Endometrial microvascular endothelial cells (primary cell): ENCODE results near the gene MAP3K14. TPM values are rescaled to one million over a fixed set of nuclear protein-coding genes. Genes with fewer than 3 reads are reported as not detected.
"Not testable (repeated sequence)": the region's sequence is repeated elsewhere in the genome, so short reads cannot be mapped to it uniquely, and the experiment has no call there.

Experiments used
- in situ Hi-C: cut with HindIII; loops from 2 replicates; pipeline ENCODE4 v1.10.0; 2017; ENCODE audit warnings: low sequenced_read_pairs, low pct_unique_long_range_greater_than_20kb; ENCODE audit errors: inconsistent ontology term
- total RNA-seq: library from RNA; depleted of rRNA; stranded (reverse); fragments of >200 nt; gene quantifications from one replicate; pipeline ENCODE4 v1.2.3, GENCODE V29; 2015; ENCODE audit errors: inconsistent ontology term

MAP3K14 gene
- total RNA-seq, 1 donor from 2014 or later, result 5.8 TPM

GRCh38 chr17:45267436-45268055, 49.3 kb downstream of the MAP3K14 start:
- in situ Hi-C loops, result no loop called here

GRCh38 chr17:45266372-45266926, 50.4 kb downstream of the MAP3K14 start:
- in situ Hi-C loops, result no loop called here

GRCh38 chr17:45265821-45266220, 51.0 kb downstream of the MAP3K14 start:
- in situ Hi-C loops, result no loop called here

GRCh38 chr17:45264988-45265387, 51.8 kb downstream of the MAP3K14 start:
- in situ Hi-C loops, result no loop called here

- in situ Hi-C loops, result no loop called here
Measured at GRCh38 chr17:45264430-45264829, 52.4 kb downstream of the MAP3K14 start.

GRCh38 chr17:45263477-45263860, 53.4 kb downstream of the MAP3K14 start:
- in situ Hi-C loops, result no loop called here

- in situ Hi-C loops, result no loop called here
Measured at GRCh38 chr17:45262516-45263476, 54.0 kb downstream of the MAP3K14 start.

- in situ Hi-C loops, result no loop called here
Measured at GRCh38 chr17:45261577-45262515, 55.0 kb downstream of the MAP3K14 start, which contains the start of gene SPATA32. Gene SPATA32 (minus strand): TSS chr17:45262094. CDS start chr17:45262016, 78 bp downstream.

GRCh38 chr17:45260204-45260783, 56.5 kb downstream of the MAP3K14 start:
- in situ Hi-C loops, result no loop called here

GRCh38 chr17:45258981-45259380, 57.8 kb downstream of the MAP3K14 start:
- in situ Hi-C loops, result no loop called here

- in situ Hi-C loops, result no loop called here
Measured at GRCh38 chr17:45257115-45257514, 59.7 kb downstream of the MAP3K14 start.

- in situ Hi-C loops, result no loop called here
Measured at GRCh38 chr17:45256114-45256966, 60.5 kb downstream of the MAP3K14 start.

GRCh38 chr17:45255358-45255757, 61.5 kb downstream of the MAP3K14 start:
- in situ Hi-C loops, result no loop called here

- in situ Hi-C loops, result no loop called here
Measured at GRCh38 chr17:45253879-45254278, 62.9 kb downstream of the MAP3K14 start.

- in situ Hi-C loops, result not testable (repeated sequence)
Measured at GRCh38 chr17:45253237-45253636, 63.6 kb downstream of the MAP3K14 start.

- in situ Hi-C loops, result no loop called here
Measured at GRCh38 chr17:45251931-45252330, 64.9 kb downstream of the MAP3K14 start.

GRCh38 chr17:45248132-45248957, 68.5 kb downstream of the MAP3K14 start:
- in situ Hi-C loops, result no loop called here
